K562 (cell line): ENCODE measurements around the gene CSRNP2. TPM values are rescaled to one million over a fixed set of nuclear protein-coding genes. Genes with fewer than 3 reads are reported as not detected.

Experiments
- ARHGAP35 ChIP-seq: fragments of 450-650 bp; IDR thresholded peaks from 2 replicates; pipeline ENCODE4 v1.6.1; 2018; ENCODE audit not compliant: partially characterized antibody
- CBX2 ChIP-seq: fragments of 200-600 bp; sonication (generic); IDR thresholded peaks from one replicate; pipeline ENCODE4 v1.6.1; 2012; ENCODE audit warnings: mild to moderate bottlenecking, low read length, inconsistent platforms; ENCODE audit not compliant: insufficient read depth, poor library complexity, severe bottlenecking
- ELF2 ChIP-seq: fragments of 250-450 bp; sonication (Bioruptor Pico); IDR thresholded peaks from 2 replicates; pipeline ENCODE4 v1.5.0; 2021; ENCODE audit warnings: mild to moderate bottlenecking
- HDAC1 ChIP-seq, 2 experiments: fragments of 450-650 bp; IDR thresholded peaks; 2 replicates each; pipeline ENCODE4 v1.6.1; 2016 to 2017; ENCODE audit warnings: inconsistent platforms in 1 of 2, mild to moderate bottlenecking in 1 of 2, moderate library complexity in 1 of 2
- HOMEZ ChIP-seq: fragments of 250-450 bp; sonication (Bioruptor Pico); IDR thresholded peaks from 2 replicates; pipeline ENCODE4 v1.4.0; 2020; ENCODE audit warnings: mild to moderate bottlenecking, moderate library complexity
- L3MBTL2 ChIP-seq: fragments of 450-650 bp; IDR thresholded peaks from 2 replicates; pipeline ENCODE4 v1.6.1; 2016; ENCODE audit warnings: mild to moderate bottlenecking, moderate library complexity
- PHTF2 ChIP-seq: fragments of 250-450 bp; sonication (Bioruptor Pico); IDR thresholded peaks from 2 replicates; pipeline ENCODE4 v1.5.0; 2021; ENCODE audit warnings: mild to moderate bottlenecking
- THRB ChIP-seq: fragments of 450-650 bp; formaldehyde crosslinking; conservative IDR thresholded peaks from 2 replicates; pipeline ENCODE4 v1.4.0; 2022; ENCODE audit warnings: mild to moderate bottlenecking, missing genetic modification characterization
- ZBTB26 ChIP-seq: fragments of 450-650 bp; formaldehyde crosslinking; IDR thresholded peaks from 2 replicates; pipeline ENCODE4 v1.4.0; 2022; ENCODE audit warnings: missing genetic modification characterization
- ZBTB40 ChIP-seq, 2 experiments: fragments of 450-650 bp in 1 of 2; sonication (generic) in 1 of 2; formaldehyde crosslinking in 1 of 2; IDR thresholded peaks; 2 replicates each; pipeline versions ENCODE4 v1.7.1 to v1.9.0; 2016 to 2022; ENCODE audit warnings: inconsistent platforms in 1 of 2, mild to moderate bottlenecking in 1 of 2, missing genetic modification reagents in 1 of 2
- polyA plus RNA-seq, 8 experiments: library from polyadenylated mRNA; depleted of rRNA in 4 of 8; stranded (reverse) in 5 of 8; unstranded in 3 of 8; fragments of >200 nt; fragmentation: Nextera tagmentation in 2 of 8; fragmentation: Illumina TruSeq in 1 of 8; extraction: Ambion mirVana in 2 of 8; extraction: Trizol in 1 of 8; gene quantifications; 2 replicates each; pipeline versions ENCODE4 v1.2.1 to v1.2.3, GENCODE V29; 2011 to 2014; ENCODE audit warnings: inconsistent platforms in 1 of 8, missing spikeins in 1 of 8
- total RNA-seq, 7 experiments: library from RNA; depleted of rRNA in 6 of 7; stranded (reverse); fragments of >200 nt in 6 of 7; fragmentation: Illumina TruSeq in 2 of 7; extraction: Trizol in 2 of 7; gene quantifications; 2 replicates each; pipeline versions ENCODE4 v1.2.1 to v1.2.3, GENCODE V29; 2011 to 2021; ENCODE audit warnings: low replicate concordance in 1 of 7

CSRNP2 gene
- total and polyA plus RNA-seq, 9 of the 15 experiments (the other 6 are each of a cell fraction or from before 2014, with no cell fraction given), result 1.6 to 13.9 (median 5.9) TPM

GRCh38 chr12:51082561-51083125, 753 bp downstream of the CSRNP2 start (continued):
- TF ChIP-seq ZBTB40 (IDR thresholded peaks at IDR 0.05), result peak; percentile 53
- TF ChIP-seq ZBTB40 (CRISPR knock-in tag; IDR thresholded peaks at IDR 0.05), result no peak
- TF ChIP-seq ZBTB26, result peak; percentile 89; the same call in 1 of the 2 replicates
- peak; percentile 45 for TF ChIP-seq ARHGAP35
- TF ChIP-seq PHTF2 (CRISPR knock-in tag), result no peak
- TF ChIP-seq ELF2, result 0 out of 2 replicates have a peak, but pooled peaks have one; percentile 16
- TF ChIP-seq HDAC1 (IDR thresholded peaks at IDR 0.05), result 0 out of 4 replicates have a peak, but pooled peaks of 1 of the 2 experiments have one; percentile 69
- no peak for TF ChIP-seq CBX2
- 0 out of 2 replicates have a peak, but pooled peaks have one; percentile 29 for TF ChIP-seq THRB (CRISPR knock-in tag)
- no peak for TF ChIP-seq HOMEZ (CRISPR knock-in tag)
- peak; percentile 52; the same call in 1 of the 2 replicates for TF ChIP-seq L3MBTL2
